ENCODE data around the gene R3HCC1L.
A peak's percentile ranks its signal among the peaks of the same experiment; 100 is the strongest.
"Not testable (repeated sequence)": the region's sequence is repeated elsewhere in the genome, so short reads cannot be mapped to it uniquely, and the experiment has no call there.

Gene R3HCC1L

GRCh38 chr10:98223874-98224273 is 89.4 kb downstream of the R3HCC1L start:
- ChIA-PET CTCF (no interaction called here), POLR2A (no interaction called here)
- no peak overlapping the region for H3K27ac ChIP-seq (ENCODE audit: insufficient read depth in 1 of 2, low read depth in 1 of 2, low read length in 2 of 2, poor library complexity in 1 of 2, severe bottlenecking in 2 of 2)
- H3K4me3 ChIP-seq (ENCODE audit: control insufficient read depth in 1 of 7, extremely low read depth in 1 of 7, insufficient read depth in 4 of 7, low read depth in 2 of 7, low read length in 6 of 7), result no peak overlapping the region
- 97% methylated on average over 4 of the region's 6 CpGs for WGBS (ENCODE audit: insufficient coverage)
- DNase-seq, result no peak
- H3K4me1 ChIP-seq (ENCODE audit: control extremely low read depth in 1 of 4, control insufficient read depth in 4 of 4, insufficient read depth in 4 of 4, low read length in 3 of 4), result peaks cover 0 to 9% (median 2%) of the 10 kb centered on the region in 4 experiments
- no peaks in the 10 kb centered on the region for H3K27me3 ChIP-seq (replicated peaks in 2 of 5; ENCODE audit: control insufficient read depth in 4 of 5, insufficient read depth in 5 of 5, low read length in 4 of 5)
- peaks cover 0 to 2% (median 0%) of the 10 kb centered on the region in 4 experiments for H3K36me3 ChIP-seq (ENCODE audit: control insufficient read depth in 4 of 4, insufficient read depth in 4 of 4, low read length in 3 of 4)
- H3K9me3 ChIP-seq (ENCODE audit: control extremely low read depth in 1 of 5, control insufficient read depth in 4 of 5, insufficient read depth in 2 of 5, low read depth in 1 of 5, low read length in 4 of 5), result peaks cover 2 to 14% (median 4%) of the 10 kb centered on the region in 5 experiments

DNA sequence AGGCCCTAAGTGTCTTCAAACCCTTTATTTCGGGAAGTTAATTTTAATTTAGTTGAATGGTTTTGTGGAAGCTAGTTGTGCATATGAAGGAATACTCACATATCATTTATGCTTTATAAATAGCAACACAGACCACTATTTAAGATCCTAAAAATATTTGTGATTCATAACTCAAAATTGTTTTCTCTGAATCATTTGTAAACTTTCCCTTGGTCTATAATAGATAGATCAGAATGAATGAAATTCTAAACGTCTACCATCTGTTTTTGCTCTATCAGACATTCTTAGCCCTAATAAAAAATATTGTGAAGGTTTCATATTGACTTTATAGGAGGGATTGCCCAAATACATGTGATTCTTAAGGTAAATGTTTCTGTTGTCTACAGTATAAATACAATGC is 90.1 kb downstream of the R3HCC1L start:
- Histone ChIP-seq H3K4me1 (ENCODE audit: control extremely low read depth in 1 of 4, control insufficient read depth in 4 of 4, insufficient read depth in 4 of 4, low read length in 3 of 4) (peaks cover 0 to 9% (median 2%) of the 10 kb centered on the region in 4 experiments), H3K9me3 (ENCODE audit: control extremely low read depth in 1 of 5, control insufficient read depth in 4 of 5, insufficient read depth in 2 of 5, low read depth in 1 of 5, low read length in 4 of 5) (peaks cover 0 to 8% (median 2%) of the 10 kb centered on the region in 5 experiments), H3K36me3 (ENCODE audit: control insufficient read depth in 4 of 4, insufficient read depth in 4 of 4, low read length in 3 of 4) (peaks cover 0 to 2% (median 0%) of the 10 kb centered on the region in 4 experiments), H3K4me3 (ENCODE audit: control insufficient read depth in 1 of 7, extremely low read depth in 1 of 7, insufficient read depth in 4 of 7, low read depth in 2 of 7, low read length in 6 of 7) (no peak overlapping the region), H3K27ac (ENCODE audit: insufficient read depth in 1 of 2, low read depth in 1 of 2, low read length in 2 of 2, poor library complexity in 1 of 2, severe bottlenecking in 2 of 2) (no peak overlapping the region), H3K27me3 (replicated peaks in 2 of 5; ENCODE audit: control insufficient read depth in 4 of 5, insufficient read depth in 5 of 5, low read length in 4 of 5) (no peaks in the 10 kb centered on the region)
- WGBS (ENCODE audit: insufficient coverage), result no CpG with 5 or more reads among the region's 2 CpGs
- ChIA-PET CTCF (no interaction called here), POLR2A (no interaction called here)
- no peak for DNase-seq

DNA sequence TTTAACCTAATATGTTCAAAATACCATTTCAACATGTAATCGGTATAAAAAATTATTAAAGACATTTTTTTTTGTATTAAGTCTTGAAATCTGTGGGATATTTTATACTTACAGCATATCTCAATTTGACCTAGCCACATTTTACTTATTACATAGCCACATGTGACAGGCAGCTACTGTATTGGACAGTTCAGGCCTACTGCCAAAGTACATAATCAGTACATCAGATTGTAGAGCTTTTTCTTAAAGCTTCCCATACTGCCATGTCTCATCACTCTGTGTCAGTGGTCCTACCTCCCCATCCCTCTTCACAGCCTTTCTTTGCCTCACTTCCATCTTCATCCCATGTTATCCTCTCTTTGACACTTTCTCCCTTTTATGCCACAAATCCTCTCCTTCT is 90.5 kb downstream of the R3HCC1L start:
- Histone ChIP-seq H3K27me3 (replicated peaks in 2 of 5; ENCODE audit: control insufficient read depth in 4 of 5, insufficient read depth in 5 of 5, low read length in 4 of 5) (no peaks in the 10 kb centered on the region), H3K4me1 (ENCODE audit: control extremely low read depth in 1 of 4, control insufficient read depth in 4 of 4, insufficient read depth in 4 of 4, low read length in 3 of 4) (peaks cover 0 to 9% (median 2%) of the 10 kb centered on the region in 4 experiments), H3K9me3 (ENCODE audit: control extremely low read depth in 1 of 5, control insufficient read depth in 4 of 5, insufficient read depth in 2 of 5, low read depth in 1 of 5, low read length in 4 of 5) (peaks cover 0 to 6% (median 0%) of the 10 kb centered on the region in 5 experiments), H3K27ac (ENCODE audit: insufficient read depth in 1 of 2, low read depth in 1 of 2, low read length in 2 of 2, poor library complexity in 1 of 2, severe bottlenecking in 2 of 2) (no peak overlapping the region), H3K36me3 (ENCODE audit: control insufficient read depth in 4 of 4, insufficient read depth in 4 of 4, low read length in 3 of 4) (peaks cover 0 to 2% (median 0%) of the 10 kb centered on the region in 4 experiments), H3K4me3 (ENCODE audit: control insufficient read depth in 1 of 7, extremely low read depth in 1 of 7, insufficient read depth in 4 of 7, low read depth in 2 of 7, low read length in 6 of 7) (no peak overlapping the region)
- no CpG with 5 or more reads among the region's 1 CpG for WGBS (ENCODE audit: insufficient coverage)
- ChIA-PET POLR2A (no interaction called here), CTCF (interaction anchor here (0.6 kb wide), 1 partner anchor 471 kb away, joined by 3 read pairs; no protein-coding TSS in a partner anchor)
- DNase-seq, result no peak

DNA sequence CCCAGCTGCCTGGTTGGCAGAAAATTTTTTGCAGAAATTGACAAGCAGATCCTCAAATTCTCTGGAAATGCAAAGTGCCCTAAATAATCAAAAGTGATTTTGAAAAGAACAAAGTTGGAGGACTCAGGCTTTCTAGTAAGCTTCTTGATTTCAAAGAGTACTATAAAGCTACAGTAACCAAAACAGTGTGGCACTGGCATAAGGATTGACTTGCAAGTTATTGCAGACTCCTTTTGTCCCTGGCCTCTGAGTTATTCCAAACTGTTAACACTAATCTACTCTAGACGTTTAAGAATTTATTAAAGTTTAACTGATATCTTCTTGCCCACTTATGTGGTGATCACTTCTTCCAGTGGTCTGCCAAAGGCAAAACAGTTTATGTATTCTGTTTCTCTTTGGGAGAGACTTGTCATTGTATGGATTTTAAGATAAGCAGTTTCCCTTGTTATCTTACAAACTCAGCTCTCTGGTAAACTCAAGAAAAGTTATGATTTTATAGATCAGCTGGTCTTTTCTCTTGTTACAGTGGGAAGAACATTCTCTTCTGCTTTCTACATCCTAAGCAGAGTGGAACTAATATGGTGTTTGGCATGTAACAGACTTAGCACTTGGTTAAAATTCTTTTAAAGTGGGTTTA is 92.2 kb downstream of the R3HCC1L start:
- DNase-seq, result peak; percentile 14 to 67 (median 40)
- CTCF ChIA-PET, result interaction anchor here (0.6 to 0.9 kb wide), 2 partner anchors 9 to 1890 kb away, joined by 3 read pairs; no protein-coding TSS in a partner anchor

DNA sequence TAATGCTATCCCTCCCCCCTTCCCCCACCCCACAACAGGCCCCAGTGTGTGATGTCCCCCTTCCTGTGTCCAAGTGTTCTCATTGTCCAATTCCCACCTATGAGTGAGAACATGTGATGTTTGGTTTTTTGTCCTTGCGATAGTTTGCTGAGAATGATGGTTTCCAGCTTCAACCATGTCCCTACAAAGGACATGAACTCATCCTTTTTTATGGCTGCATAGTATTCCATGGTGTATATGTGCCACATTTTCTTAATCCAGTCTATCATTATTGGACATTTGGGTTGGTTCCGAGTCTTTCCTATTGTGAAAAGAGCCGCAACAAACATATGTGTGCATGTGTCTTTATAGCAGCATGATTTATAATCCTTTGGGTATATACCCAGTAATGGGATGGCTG is 93.3 kb downstream of the R3HCC1L start:
- POLR2A ChIA-PET; H3K27me3 ChIP-seq (replicated peaks in 2 of 5; ENCODE audit: control insufficient read depth in 4 of 5, insufficient read depth in 5 of 5, low read length in 4 of 5); H3K36me3 ChIP-seq (ENCODE audit: control insufficient read depth in 4 of 4, insufficient read depth in 4 of 4, low read length in 3 of 4); DNase-seq; H3K27ac ChIP-seq (ENCODE audit: insufficient read depth in 1 of 2, low read depth in 1 of 2, low read length in 2 of 2, poor library complexity in 1 of 2, severe bottlenecking in 2 of 2); H3K9me3 ChIP-seq (ENCODE audit: control extremely low read depth in 1 of 5, control insufficient read depth in 4 of 5, insufficient read depth in 2 of 5, low read depth in 1 of 5, low read length in 4 of 5); H3K4me1 ChIP-seq (ENCODE audit: control extremely low read depth in 1 of 4, control insufficient read depth in 4 of 4, insufficient read depth in 4 of 4, low read length in 3 of 4); CTCF ChIA-PET; H3K4me3 ChIP-seq (ENCODE audit: control insufficient read depth in 1 of 7, extremely low read depth in 1 of 7, insufficient read depth in 4 of 7, low read depth in 2 of 7, low read length in 6 of 7): not testable (repeated sequence)
- WGBS (ENCODE audit: insufficient coverage), result no CpG with 5 or more reads among the region's 3 CpGs

More for the DNA sequence above, 92.2 kb downstream of the R3HCC1L start:
- Histone ChIP-seq H3K27me3 (replicated peaks in 2 of 5; ENCODE audit: control insufficient read depth in 4 of 5, insufficient read depth in 5 of 5, low read length in 4 of 5) (no peaks in the 10 kb centered on the region), H3K36me3 (ENCODE audit: control insufficient read depth in 4 of 4, insufficient read depth in 4 of 4, low read length in 3 of 4) (peaks cover 0 to 2% (median 0%) of the 10 kb centered on the region in 4 experiments), H3K9me3 (ENCODE audit: control extremely low read depth in 1 of 5, control insufficient read depth in 4 of 5, insufficient read depth in 2 of 5, low read depth in 1 of 5, low read length in 4 of 5) (peaks cover 0 to 6% (median 0%) of the 10 kb centered on the region in 5 experiments), H3K4me3 (ENCODE audit: control insufficient read depth in 1 of 7, extremely low read depth in 1 of 7, insufficient read depth in 4 of 7, low read depth in 2 of 7, low read length in 6 of 7) (no peak overlapping the region), H3K4me1 (ENCODE audit: control extremely low read depth in 1 of 4, control insufficient read depth in 4 of 4, insufficient read depth in 4 of 4, low read length in 3 of 4) (peaks cover 0 to 9% (median 2%) of the 10 kb centered on the region in 4 experiments), H3K27ac (ENCODE audit: insufficient read depth in 1 of 2, low read depth in 1 of 2, low read length in 2 of 2, poor library complexity in 1 of 2, severe bottlenecking in 2 of 2) (no peak overlapping the region)
- WGBS (ENCODE audit: insufficient coverage), result no CpG with 5 or more reads among the region's 1 CpG
- POLR2A ChIA-PET, result interaction anchor here (0.6 kb wide), 1 partner anchor 12 kb away, joined by 4 read pairs; no protein-coding TSS in a partner anchor

- POLR2A ChIA-PET, result not testable (repeated sequence)
Measured at GRCh38 chr10:98228266-98228665, 93.8 kb downstream of the R3HCC1L start.

GRCh38 chr10:98231417-98231816 is 97.0 kb downstream of the R3HCC1L start:
- 94% methylated on average over 2 of the region's 4 CpGs for WGBS (ENCODE audit: insufficient coverage)
- POLR2A ChIA-PET, result no interaction called here
- no peak for DNase-seq

More at GRCh38 chr10:98228266-98228665, 93.8 kb downstream of the R3HCC1L start:
- H3K27ac ChIP-seq (ENCODE audit: insufficient read depth in 1 of 2, low read depth in 1 of 2, low read length in 2 of 2, poor library complexity in 1 of 2, severe bottlenecking in 2 of 2); H3K36me3 ChIP-seq (ENCODE audit: control insufficient read depth in 4 of 4, insufficient read depth in 4 of 4, low read length in 3 of 4); DNase-seq; H3K27me3 ChIP-seq (replicated peaks in 2 of 5; ENCODE audit: control insufficient read depth in 4 of 5, insufficient read depth in 5 of 5, low read length in 4 of 5); H3K9me3 ChIP-seq (ENCODE audit: control extremely low read depth in 1 of 5, control insufficient read depth in 4 of 5, insufficient read depth in 2 of 5, low read depth in 1 of 5, low read length in 4 of 5); H3K4me1 ChIP-seq (ENCODE audit: control extremely low read depth in 1 of 4, control insufficient read depth in 4 of 4, insufficient read depth in 4 of 4, low read length in 3 of 4); H3K4me3 ChIP-seq (ENCODE audit: control insufficient read depth in 1 of 7, extremely low read depth in 1 of 7, insufficient read depth in 4 of 7, low read depth in 2 of 7, low read length in 6 of 7); CTCF ChIA-PET: not testable (repeated sequence)
- whole genome bisulfite sequencing (ENCODE audit: insufficient coverage), result no CpG with 5 or more reads among the region's 1 CpG

More at GRCh38 chr10:98231417-98231816, 97.0 kb downstream of the R3HCC1L start:
- Histone ChIP-seq H3K9me3 (ENCODE audit: control extremely low read depth in 1 of 5, control insufficient read depth in 4 of 5, insufficient read depth in 2 of 5, low read depth in 1 of 5, low read length in 4 of 5) (peaks cover 0 to 5% (median 0%) of the 10 kb centered on the region in 5 experiments), H3K4me1 (ENCODE audit: control extremely low read depth in 1 of 4, control insufficient read depth in 4 of 4, insufficient read depth in 4 of 4, low read length in 3 of 4) (no peaks in the 10 kb centered on the region), H3K27me3 (replicated peaks in 2 of 5; ENCODE audit: control insufficient read depth in 4 of 5, insufficient read depth in 5 of 5, low read length in 4 of 5) (no peaks in the 10 kb centered on the region), H3K4me3 (ENCODE audit: control insufficient read depth in 1 of 7, extremely low read depth in 1 of 7, insufficient read depth in 4 of 7, low read depth in 2 of 7, low read length in 6 of 7) (no peak overlapping the region), H3K36me3 (ENCODE audit: control insufficient read depth in 4 of 4, insufficient read depth in 4 of 4, low read length in 3 of 4) (peaks cover 4 to 23% (median 13%) of the 10 kb centered on the region in 4 experiments), H3K27ac (ENCODE audit: insufficient read depth in 1 of 2, low read depth in 1 of 2, low read length in 2 of 2, poor library complexity in 1 of 2, severe bottlenecking in 2 of 2) (no peak overlapping the region)
- CTCF ChIA-PET, result no interaction called here
